GM20000 (cell line): ENCODE results near the gene MYH11.
"Not testable (repeated sequence)": the region's sequence is repeated elsewhere in the genome, so short reads cannot be mapped to it uniquely, and the experiment has no call there.

Experiments used
- DNase-seq: peaks from one replicate; pipeline ENCODE4 v3.0.0; 2012; ENCODE audit warnings: low spot score
- TF ChIP-seq, protein P1 (sequence below): IDR thresholded peaks from 2 replicates; pipeline ENCODE4 v1.5.1; 2012; ENCODE audit warnings: mild to moderate bottlenecking, control low read depth; ENCODE audit errors: extremely low read depth, missing control alignments

Gene MYH11

DNA sequence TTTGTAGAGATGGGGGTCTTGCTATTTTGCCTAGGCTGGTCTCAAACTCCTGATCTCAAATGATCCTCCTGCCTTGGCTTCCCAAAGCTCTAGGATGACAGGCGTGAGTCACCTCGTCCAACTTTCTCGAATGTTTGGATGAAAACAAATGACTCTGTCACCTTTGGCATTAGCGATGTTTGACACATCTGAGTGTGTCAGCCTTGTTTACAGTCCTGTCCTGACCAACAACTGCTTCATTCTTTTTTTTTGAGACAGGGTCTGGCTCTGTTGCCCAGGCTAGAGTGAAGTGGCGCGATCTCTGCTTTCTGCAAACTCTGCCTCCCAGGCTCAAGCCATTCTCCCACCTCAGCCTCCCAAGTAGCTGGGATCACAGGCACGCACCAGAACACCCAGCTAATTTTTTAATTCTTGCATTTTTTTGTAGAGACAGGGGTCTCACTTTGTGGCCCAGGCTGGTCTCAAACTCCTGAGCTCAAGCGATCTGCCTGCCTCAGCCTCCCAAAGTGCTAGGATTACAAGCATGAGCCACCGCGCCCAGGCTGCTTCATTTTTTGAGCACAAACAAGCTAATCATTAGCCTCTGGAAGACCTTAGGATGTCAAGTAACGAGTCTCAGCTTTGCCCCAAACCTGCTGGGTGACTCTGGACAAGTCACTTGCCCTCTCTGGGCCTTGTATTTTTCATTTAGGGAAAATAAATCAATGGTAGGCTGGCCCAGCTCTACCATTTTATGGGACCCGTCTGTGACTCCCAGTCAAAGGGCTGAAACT, 7.4 kb downstream of the MYH11 start:
- TF ChIP-seq, protein P1, sequence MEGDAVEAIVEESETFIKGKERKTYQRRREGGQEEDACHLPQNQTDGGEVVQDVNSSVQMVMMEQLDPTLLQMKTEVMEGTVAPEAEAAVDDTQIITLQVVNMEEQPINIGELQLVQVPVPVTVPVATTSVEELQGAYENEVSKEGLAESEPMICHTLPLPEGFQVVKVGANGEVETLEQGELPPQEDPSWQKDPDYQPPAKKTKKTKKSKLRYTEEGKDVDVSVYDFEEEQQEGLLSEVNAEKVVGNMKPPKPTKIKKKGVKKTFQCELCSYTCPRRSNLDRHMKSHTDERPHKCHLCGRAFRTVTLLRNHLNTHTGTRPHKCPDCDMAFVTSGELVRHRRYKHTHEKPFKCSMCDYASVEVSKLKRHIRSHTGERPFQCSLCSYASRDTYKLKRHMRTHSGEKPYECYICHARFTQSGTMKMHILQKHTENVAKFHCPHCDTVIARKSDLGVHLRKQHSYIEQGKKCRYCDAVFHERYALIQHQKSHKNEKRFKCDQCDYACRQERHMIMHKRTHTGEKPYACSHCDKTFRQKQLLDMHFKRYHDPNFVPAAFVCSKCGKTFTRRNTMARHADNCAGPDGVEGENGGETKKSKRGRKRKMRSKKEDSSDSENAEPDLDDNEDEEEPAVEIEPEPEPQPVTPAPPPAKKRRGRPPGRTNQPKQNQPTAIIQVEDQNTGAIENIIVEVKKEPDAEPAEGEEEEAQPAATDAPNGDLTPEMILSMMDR = no peak
- DNase-seq = no peak

DNA sequence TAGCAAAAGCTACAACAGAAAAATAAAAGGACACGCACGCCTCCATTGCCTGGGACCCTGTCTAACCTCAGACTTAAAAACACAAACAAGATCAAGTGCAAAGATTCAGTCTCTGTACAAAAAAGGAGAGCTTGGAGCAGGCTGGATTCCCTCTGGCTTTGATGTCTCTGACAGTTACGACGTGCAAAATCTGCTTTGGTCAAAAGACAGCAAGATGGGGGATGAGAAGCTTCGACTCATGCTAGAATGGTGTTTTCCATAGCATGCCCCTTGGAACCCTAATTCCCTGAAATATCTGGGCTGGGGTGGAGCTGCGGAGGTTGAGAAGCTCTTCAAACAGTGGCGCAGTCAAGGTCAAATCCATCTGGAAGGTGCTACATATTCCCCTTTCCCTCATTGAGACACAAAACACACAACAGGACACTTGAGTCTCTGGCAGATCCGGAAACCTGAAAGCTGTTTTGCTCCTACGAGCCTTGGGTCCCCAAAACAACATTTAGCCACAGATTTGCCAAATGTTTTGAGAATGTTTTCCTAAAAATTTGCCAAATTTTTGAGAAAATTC, 9.1 kb downstream of the MYH11 start:
- TF ChIP-seq, protein P1 = no peak
- no peak for DNase-seq

DNA sequence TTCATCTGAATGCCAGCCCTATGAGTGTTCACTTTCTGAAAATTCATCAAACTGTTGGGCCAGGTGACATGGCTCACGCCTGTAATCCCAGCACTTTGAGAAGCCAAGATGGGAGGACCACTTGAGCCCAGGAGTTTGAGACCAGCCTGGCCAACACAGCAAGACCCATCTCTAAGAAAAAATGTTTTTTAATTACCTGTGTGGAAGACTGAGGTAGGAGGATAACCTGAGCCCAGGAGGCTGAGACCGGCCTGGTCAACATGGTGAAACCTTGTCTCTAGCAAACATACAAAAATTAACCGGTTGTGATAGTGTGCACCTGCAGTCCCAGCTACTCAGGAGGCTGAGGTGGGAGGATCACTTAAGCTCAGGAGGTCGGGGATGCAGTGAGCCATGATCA, 10.3 kb downstream of the MYH11 start:
- DNase-seq = no peak
- TF ChIP-seq, protein P1 = no peak

DNA sequence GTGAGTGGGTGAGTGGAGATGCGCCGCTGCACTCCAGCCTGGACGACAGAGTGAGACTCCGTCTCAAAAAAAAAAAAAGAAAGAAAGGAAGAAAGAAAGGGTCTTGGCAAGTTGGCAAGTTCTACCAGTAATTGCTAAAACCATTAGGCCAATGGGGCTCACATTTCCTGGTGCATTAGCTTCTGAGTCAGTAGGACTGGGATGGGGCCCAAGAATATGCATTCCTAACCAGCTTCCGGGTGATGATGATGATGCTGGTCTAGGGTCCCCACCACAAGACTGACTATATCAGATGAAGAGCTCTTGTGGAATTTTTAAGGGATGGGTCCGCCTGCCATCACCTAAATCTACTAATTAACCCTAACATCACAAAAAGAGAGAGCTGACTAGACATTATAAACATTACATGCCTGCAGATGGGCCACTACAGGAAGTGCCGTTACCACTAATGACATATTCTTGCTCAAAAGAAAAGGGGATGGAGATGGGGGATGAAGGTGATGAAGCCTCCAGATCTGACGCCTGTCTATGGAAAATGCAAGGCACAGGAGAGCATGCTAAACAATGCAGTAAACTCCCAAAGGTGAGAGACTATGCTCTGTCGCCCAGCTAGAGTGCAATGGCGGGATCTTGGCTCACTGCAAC, 13.1 kb downstream of the MYH11 start:
- TF ChIP-seq, protein P1 = no peak
- DNase-seq = no peak

DNA sequence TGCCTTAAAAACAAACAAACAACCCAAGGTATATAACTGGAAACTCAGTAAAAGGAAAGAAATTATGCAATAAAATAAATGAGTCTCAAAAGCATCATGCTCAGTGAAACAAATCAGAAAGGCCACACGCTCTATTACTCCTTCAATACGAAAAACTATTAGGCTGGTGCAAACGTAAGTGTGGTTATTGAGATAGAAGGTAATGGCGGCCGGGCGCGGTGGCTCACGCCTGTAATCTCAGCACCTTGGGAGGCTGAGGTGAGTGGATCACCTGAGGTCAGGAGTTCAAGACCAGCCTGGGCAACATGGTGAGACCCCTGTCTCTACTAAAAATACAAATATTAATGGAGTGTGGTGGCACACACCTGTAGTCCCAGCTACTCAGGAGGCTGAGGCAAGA, 17.6 kb downstream of the MYH11 start:
- not testable (repeated sequence) for DNase-seq

DNA sequence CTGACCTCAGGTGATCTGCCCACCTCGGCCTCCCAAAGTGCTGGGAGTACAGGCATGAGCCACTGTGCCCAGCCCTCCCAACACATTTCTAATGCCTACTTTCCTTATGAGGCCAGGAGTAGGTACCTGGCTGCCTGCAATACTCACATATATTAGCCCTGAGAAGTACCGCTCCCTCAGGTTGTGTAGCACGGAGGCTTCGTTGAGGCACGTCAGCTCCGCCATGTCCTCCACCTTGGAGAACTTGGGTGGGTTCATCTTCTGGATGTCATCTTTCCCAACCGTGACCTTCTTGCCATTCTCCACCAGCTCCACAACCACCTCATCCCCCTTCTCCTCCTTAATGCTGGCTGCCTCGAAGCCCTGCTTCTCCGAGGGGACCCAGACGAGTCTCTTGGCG, 19.1 kb downstream of the MYH11 start:
- TF ChIP-seq, protein P1 = no peak
- DNase-seq = no peak

DNA sequence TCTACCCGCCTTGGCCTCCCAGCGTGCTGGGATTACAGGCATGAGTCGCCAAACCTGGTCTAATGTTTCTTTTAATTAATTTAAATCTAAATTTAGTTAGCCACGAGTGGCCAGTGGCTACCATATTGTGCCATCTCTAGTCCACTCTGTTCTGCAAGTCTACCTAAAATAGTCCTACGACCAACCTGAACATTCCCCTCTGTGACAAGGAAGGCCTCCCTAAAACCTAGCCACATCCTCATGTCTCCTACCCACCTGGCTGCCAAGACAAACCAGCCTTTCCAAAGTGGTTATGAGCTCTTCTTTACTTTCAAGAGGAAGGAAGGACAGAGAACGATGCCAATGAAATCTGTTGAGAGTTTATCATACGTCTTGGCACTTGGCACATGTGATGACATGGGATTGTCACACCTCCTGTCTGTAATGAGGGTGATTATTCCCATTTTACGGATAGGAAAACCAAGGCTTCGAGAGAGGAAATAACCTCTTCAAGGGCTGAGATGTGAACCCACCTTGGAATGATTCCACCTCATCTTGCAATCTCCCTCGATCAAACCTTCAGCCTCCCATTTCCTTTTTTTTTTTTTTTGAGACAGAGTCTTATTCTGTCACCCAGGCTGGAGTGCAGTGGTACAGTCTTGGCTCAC, 19.7 kb downstream of the MYH11 start:
- TF ChIP-seq, protein P1 = no peak
- DNase-seq = no peak
